Prostate gland (tissue), 2 donors: ENCODE measurements around the gene KCNK5. TPM values are rescaled to one million over a fixed set of nuclear protein-coding genes. Genes with fewer than 3 reads are reported as not detected.

ENCODE experiments used
- DNase-seq: peaks from one replicate; pipeline ENCODE4 v3.0.0-alpha.2; 2019; ENCODE audit warnings: low spot score
- H3K27ac ChIP-seq, 2 donors: fragments of 200-600 bp; sonication (generic); 2 replicates each; pipeline ENCODE4 v1.5.1; 2017 to 2019
- H3K27me3 ChIP-seq: fragments of 200-600 bp; sonication (generic); replicated peaks from 2 replicates; pipeline ENCODE4 v1.5.1; 2019; ENCODE audit not compliant: insufficient read depth
- H3K36me3 ChIP-seq, 2 donors: fragments of 200-600 bp; sonication (generic); 1 replicate in 1 of 2; 2 replicates in 1 of 2; pipeline versions ENCODE4 v1.5.1 to v1.8.1; 2017 to 2019
- H3K4me1 ChIP-seq: fragments of 200-600 bp; sonication (generic); replicated peaks from 2 replicates; pipeline ENCODE4 v1.5.1; 2019
- H3K4me3 ChIP-seq, 2 donors: fragments of 200-600 bp; sonication (generic); 2 replicates each; pipeline ENCODE4 v1.5.1; 2017 to 2019
- H3K9me3 ChIP-seq: fragments of 200-600 bp; sonication (generic); 2 replicates; pipeline ENCODE4 v1.5.1; 2017
- CTCF ChIP-seq, 4 experiments: fragments of 200-600 bp in 2 of 4; fragments of 450-650 bp in 2 of 4; sonication (generic) in 2 of 4; IDR thresholded peaks; 1 replicate in 3 of 4; 2 replicates in 1 of 4; pipeline ENCODE4 v1.5.1; 2016 to 2019; ENCODE audit warnings: antibody characterized with exemption in 4 of 4, mild to moderate bottlenecking in 2 of 4, moderate library complexity in 2 of 4
- POLR2A ChIP-seq: fragments of 450-650 bp; IDR thresholded peaks from one replicate; pipeline ENCODE4 v1.6.1; 2016; ENCODE audit warnings: antibody characterized with exemption, mild to moderate bottlenecking
- POLR2AphosphoS5 ChIP-seq: sonication (generic); formaldehyde crosslinking; IDR thresholded peaks from one replicate; pipeline ENCODE4 v1.6.1; 2017; ENCODE audit warnings: antibody characterized with exemption
- WGBS: methylation state at CpG from one replicate; pipeline ENCODE4 v1.1.5; 2018; 5-methylcytosine and 5-hydroxymethylcytosine counted together
- intact Hi-C: fragments of 100-400 bp; cut with DNase I; formaldehyde crosslinking; loops from one replicate; pipeline ENCODE4 v1.14.2; 2022
- total RNA-seq, 2 donors: library from RNA; depleted of rRNA; stranded (reverse); fragments of >200 nt; gene quantifications; one replicate each; pipeline ENCODE4 v1.1.0, GENCODE V29; 2016

Gene KCNK5
- total RNA-seq, 2 donors from 2014 or later = 1.8 to 2.7 TPM

DNA sequence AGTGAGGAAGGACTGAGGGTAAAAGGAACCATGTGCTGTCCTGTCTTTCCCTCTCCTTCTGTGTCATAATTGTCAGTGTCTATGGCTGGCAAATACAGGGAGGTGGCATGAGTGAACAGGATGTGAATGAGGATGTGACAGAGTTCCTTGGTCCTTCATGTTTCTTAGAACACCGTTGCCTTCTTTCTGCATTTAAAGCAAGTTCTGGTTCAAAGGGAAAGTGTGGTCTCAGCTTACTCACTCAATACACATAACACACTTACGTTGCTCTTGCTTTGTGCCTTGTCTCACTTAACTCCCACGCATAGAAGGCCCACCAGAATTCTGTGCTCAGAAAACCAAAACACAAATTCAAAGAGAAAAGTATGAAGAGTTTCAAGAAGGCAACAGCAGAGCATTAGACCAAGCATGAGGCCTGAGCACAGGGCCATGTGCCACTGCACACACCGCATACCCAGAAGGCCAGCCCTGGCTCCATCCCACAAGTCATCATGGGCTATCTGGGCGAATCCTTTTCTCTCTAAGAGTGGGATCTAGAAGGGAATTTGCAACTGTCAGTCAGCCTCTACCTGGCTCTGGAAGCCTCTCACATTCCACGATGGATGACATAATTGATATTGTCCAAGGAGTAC, 75.4 kb downstream of the KCNK5 start:
- WGBS = 84% methylated on average over 6 of the region's 6 CpGs
- no peak for TF ChIP-seq POLR2AphosphoS5
- TF ChIP-seq CTCF (IDR thresholded peaks at IDR 0.05) = no peak
- no peak for TF ChIP-seq POLR2A
- intact Hi-C loops = no loop called here
- H3K4me1 ChIP-seq = no peaks in the 10 kb centered on the region
- H3K27me3 ChIP-seq = no peaks in the 10 kb centered on the region
- H3K27ac ChIP-seq = no peak overlapping the region
- H3K9me3 ChIP-seq = no peaks in the 10 kb centered on the region
- no peak overlapping the region for H3K4me3 ChIP-seq
- DNase-seq = no peak
- no peaks in the 10 kb centered on the region for H3K36me3 ChIP-seq

- Histone ChIP-seq H3K36me3 (no peaks in the 10 kb centered on the region), H3K4me1 (no peaks in the 10 kb centered on the region), H3K9me3 (no peaks in the 10 kb centered on the region), H3K27ac (no peak overlapping the region), H3K4me3 (no peak overlapping the region), H3K27me3 (no peaks in the 10 kb centered on the region)
- 61% methylated on average over 5 of the region's 5 CpGs for WGBS
- TF ChIP-seq POLR2AphosphoS5 (no peak), POLR2A (no peak), CTCF (IDR thresholded peaks at IDR 0.05) (no peak)
- intact Hi-C loops = no loop called here
- DNase-seq = no peak
Measured at GRCh38 chr6:39152262-39152661, 77.0 kb downstream of the KCNK5 start.

GRCh38 chr6:39151211-39151610, 78.1 kb downstream of the KCNK5 start:
- intact Hi-C loops = no loop called here
- Histone ChIP-seq H3K9me3 (no peaks in the 10 kb centered on the region), H3K4me1 (no peaks in the 10 kb centered on the region), H3K36me3 (no peaks in the 10 kb centered on the region), H3K27ac (no peak overlapping the region), H3K4me3 (no peak overlapping the region), H3K27me3 (no peaks in the 10 kb centered on the region)
- no peak for DNase-seq
- no peak for TF ChIP-seq POLR2AphosphoS5
- TF ChIP-seq CTCF (IDR thresholded peaks at IDR 0.05) = no peak
- no peak for TF ChIP-seq POLR2A
- 30% methylated on average over 3 of the region's 3 CpGs for WGBS

DNA sequence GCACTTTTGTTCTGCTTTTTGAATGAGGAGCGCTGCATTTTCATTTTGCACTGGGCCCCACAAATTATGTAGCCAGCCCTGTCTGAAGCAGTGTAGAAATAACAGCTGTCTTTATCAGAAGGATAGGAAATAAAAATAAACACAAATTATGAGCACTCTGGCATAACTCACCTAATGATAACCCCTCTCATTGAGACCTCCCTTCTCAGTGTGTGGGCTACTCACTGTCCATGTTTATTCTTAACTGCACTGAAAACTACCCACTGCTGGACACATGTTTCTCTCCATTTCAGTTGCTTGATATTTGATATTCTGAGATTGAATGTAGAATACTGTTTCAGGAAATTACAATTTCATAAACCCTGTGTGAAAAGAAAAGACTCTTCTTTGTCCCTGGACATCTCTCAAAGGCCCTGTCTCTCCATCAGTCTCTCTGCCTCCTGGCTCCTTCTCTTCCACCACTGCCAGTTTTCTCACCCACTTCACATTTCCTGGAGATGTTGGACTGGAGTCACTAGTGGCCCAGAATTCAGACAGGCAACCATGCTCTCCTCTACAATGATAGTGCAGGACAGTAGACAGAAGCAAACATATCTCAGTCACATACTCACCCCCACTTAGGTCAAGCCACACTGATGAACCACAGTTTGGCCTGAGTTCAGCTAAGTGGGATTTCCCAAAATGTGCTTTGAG, 84.6 kb downstream of the KCNK5 start:
- H3K36me3 ChIP-seq = no peaks in the 10 kb centered on the region
- no peak overlapping the region for H3K27ac ChIP-seq
- TF ChIP-seq POLR2A (no peak), POLR2AphosphoS5 (no peak), CTCF (IDR thresholded peaks at IDR 0.05) (no peak)
- intact Hi-C loops = no loop called here
- no peak overlapping the region for H3K4me3 ChIP-seq
- no peaks in the 10 kb centered on the region for H3K27me3 ChIP-seq
- H3K9me3 ChIP-seq = no peaks in the 10 kb centered on the region
- H3K4me1 ChIP-seq = no peaks in the 10 kb centered on the region
- WGBS = 89% methylated on average over 1 of the region's 1 CpG
- no peak for DNase-seq
